KOPT-K1 (cell line): ENCODE results near the gene EBI3.
A peak's percentile ranks its signal among the peaks of the same experiment; 100 is the strongest.

Experiments
- H3K27ac ChIP-seq: fragments of 200-600 bp; sonication (generic); 2 replicates; pipeline ENCODE4 v1.5.1; 2016; ENCODE audit warnings: antibody characterized with exemption, mild to moderate bottlenecking, low read depth, low read length; ENCODE audit not compliant: poor library complexity, severe bottlenecking
- H3K36me3 ChIP-seq: fragments of 200-600 bp; sonication (generic); 2 replicates; pipeline ENCODE4 v1.5.1; 2017; ENCODE audit warnings: antibody characterized with exemption, mild to moderate bottlenecking, low read length, moderate library complexity; ENCODE audit not compliant: insufficient read depth
- H3K9me3 ChIP-seq: fragments of 200-600 bp; sonication (generic); 2 replicates; pipeline ENCODE4 v1.5.1; 2017; ENCODE audit warnings: antibody characterized with exemption, low read length, mild to moderate bottlenecking; ENCODE audit not compliant: insufficient read depth, poor library complexity, severe bottlenecking

Gene EBI3

GRCh38 chr19:4238831-4239230 is 9.5 kb downstream of the EBI3 start:
- H3K9me3 ChIP-seq: peaks cover 10% of the 10 kb centered on the region
- H3K36me3 ChIP-seq: no peaks in the 10 kb centered on the region
- no peak overlapping the region for H3K27ac ChIP-seq

DNA sequence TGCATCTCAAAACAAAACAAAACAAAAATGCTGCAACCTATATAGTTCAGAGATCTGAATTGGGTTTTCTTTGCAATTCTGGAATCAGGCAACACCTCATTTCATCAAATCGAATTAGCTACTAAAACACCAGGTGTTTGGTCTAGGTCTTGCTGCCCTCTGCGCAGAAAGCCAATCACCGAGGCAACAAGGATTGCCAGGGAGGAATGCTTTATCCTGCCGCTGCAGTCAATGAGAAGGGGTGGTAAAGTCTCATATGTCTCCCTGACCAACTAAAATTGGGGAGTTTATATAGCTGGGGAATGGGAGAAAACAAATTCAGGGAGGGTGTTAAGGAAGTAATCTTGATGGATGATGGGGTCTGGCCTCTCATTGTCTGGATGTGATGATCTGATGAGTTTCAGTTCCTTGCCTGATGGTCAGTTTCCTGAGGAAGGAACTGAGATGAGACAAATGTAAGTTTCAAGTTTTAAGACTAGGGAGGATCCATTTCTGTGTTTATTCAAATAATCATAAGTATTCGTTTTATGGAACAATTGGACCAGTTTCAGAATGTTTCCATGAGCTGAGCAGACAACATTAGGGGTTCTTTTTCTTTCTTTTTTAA is 12.6 kb downstream of the EBI3 start:
- Histone ChIP-seq H3K36me3 (no peaks in the 10 kb centered on the region), H3K27ac (no peak overlapping the region), H3K9me3 (peaks cover 10% of the 10 kb centered on the region)

GRCh38 chr19:4245938-4246337 is 16.6 kb downstream of the EBI3 start:
- H3K36me3 ChIP-seq: peaks cover 24% of the 10 kb centered on the region
- peak overlapping the region; percentile 90 for H3K27ac ChIP-seq
- peaks cover 10% of the 10 kb centered on the region for H3K9me3 ChIP-seq

DNA sequence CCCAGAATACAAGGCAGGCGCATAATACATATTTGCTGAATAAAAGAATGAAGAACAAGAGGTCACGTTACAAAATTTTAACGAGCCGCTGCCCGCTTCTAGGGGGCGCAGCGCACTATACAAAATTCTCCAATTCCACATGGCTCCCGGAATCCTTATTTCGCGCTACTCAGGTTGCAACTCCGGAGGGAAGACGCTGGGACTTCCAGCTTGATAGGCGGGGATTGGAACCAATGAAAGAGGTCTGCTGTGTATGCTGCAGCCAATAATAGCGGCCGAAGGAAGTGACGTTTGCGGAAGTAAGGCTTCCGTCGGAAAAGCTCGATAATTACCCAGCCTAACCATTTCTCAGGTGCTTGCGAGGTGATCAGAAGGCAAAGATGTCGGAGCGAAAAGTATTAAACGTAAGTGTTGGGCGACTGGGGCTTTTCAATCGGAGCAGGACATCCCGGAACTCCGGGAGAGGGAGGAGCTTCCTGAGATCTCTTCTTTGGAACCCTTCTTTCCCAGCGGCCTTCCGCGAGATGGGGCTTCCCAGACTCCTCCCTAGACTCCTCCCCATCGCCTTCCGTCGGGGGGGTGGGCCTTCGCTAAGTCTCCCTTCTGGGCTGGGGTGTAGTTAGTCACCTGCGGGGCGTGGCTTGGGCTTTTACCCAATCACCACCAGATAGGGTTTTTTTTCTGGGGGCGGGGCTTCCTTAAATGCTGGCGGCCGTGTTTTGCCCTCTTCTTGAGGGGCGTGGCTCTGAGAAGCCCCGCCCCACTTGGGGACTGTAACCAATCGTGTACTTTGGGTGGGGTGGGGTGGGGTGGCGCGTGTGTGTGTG is 17.7 kb downstream of the EBI3 start, which contains the start of gene YJU2:
Gene YJU2 (plus strand): TSS at position 314 of the 827 bp plus-strand sequence. CDS start 67 bp downstream, at position 381.
- Histone ChIP-seq H3K36me3 (peaks cover 34% of the 10 kb centered on the region), H3K27ac (peak within 1 kb of the TSS; percentile 90), H3K9me3 (peaks cover 3% of the 10 kb centered on the region)

DNA sequence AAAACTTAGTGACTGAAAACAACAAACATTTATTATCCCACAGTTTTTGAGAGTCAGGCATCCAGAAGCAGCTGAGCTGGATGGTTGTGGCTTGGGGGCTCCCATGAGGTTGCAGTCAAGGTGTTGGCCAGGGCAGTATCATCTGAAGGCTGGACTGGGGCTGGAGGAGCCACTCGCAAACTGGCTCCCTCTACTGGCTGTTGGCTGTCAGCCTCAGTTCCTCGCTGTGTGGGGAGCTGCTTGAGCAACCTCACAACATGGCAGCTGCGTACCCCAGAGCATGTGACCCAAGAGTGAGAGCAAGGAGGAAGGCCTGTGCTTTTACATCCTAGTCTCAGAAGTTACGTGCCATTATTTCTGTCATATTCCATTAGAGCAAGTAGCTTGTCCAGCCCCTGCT is 27.2 kb downstream of the EBI3 start:
- no peak overlapping the region for H3K27ac ChIP-seq
- H3K9me3 ChIP-seq: peaks cover 17% of the 10 kb centered on the region
- peaks cover 86% of the 10 kb centered on the region for H3K36me3 ChIP-seq

DNA sequence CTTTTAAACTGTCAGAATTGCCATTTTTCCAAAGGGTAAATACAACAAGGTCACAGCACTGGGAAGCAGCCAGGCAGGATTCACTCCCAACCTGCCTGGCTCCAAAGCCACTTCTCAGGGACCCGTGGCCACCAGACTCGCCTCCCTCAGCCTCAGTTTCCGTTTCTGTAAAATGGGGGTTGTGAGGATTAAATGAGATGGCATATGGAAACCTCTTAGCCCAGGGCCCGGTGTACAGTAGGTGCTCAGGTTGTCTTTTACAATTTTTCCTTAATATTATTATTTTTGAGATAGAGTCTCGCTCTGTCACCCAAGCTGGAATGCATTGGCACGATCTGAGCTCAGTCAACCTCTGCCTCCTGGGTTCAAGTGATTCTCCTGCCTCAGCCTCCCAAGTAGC is 27.7 kb downstream of the EBI3 start:
- H3K36me3 ChIP-seq: peaks cover 86% of the 10 kb centered on the region
- no peak overlapping the region for H3K27ac ChIP-seq
- peaks cover 17% of the 10 kb centered on the region for H3K9me3 ChIP-seq

DNA sequence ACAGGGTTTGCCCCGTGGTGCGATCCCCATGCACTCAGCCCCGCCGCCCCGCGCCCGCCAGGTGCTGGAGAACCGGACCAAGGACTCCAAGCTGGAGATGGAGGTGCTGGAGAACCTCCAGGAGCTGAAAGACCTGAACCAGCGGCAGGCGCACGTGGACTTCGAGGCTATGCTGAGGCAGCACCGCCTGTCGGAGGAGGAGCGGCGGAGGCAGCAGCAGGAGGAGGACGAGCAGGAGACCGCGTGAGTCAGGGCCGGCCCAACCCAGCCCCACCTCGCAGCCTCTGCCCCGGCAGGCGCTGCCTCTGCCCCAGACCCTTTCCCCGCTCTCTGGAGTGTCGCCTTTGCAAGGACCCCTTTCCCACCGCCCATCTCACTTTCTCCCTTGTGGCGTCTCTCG is 28.9 kb downstream of the EBI3 start:
- peaks cover 13% of the 10 kb centered on the region for H3K9me3 ChIP-seq
- no peak overlapping the region for H3K27ac ChIP-seq
- peaks cover 89% of the 10 kb centered on the region for H3K36me3 ChIP-seq

DNA sequence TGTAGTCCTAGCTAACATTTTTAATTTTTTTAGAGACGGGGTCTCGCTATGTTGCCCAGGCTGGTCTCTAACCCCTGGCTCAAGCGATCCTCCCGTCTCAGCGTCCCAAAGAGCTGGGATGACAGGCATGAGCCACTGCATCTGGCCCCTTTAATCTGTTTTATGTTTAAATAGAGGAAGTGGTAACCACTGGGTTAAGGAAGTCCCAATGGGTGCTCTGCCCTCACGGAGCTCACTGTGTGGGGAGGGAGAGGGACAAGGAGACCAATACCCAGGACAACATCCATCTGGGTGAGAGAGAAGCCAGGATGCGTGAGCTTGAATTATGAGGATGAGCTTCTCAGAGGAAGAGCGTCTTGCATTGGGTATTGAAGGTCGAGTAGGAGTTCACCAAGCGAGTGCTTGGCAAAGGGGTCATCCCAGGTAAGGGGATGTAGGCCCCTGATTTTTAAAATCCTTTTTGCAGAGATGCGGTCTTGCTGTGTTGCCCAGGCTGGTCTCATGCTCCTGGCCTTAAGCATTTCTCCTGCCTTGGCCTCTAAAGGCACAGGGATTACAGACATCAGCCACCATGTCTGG is 31.4 kb downstream of the EBI3 start:
- peaks cover 88% of the 10 kb centered on the region for H3K36me3 ChIP-seq
- no peaks in the 10 kb centered on the region for H3K9me3 ChIP-seq
- H3K27ac ChIP-seq: no peak overlapping the region

DNA sequence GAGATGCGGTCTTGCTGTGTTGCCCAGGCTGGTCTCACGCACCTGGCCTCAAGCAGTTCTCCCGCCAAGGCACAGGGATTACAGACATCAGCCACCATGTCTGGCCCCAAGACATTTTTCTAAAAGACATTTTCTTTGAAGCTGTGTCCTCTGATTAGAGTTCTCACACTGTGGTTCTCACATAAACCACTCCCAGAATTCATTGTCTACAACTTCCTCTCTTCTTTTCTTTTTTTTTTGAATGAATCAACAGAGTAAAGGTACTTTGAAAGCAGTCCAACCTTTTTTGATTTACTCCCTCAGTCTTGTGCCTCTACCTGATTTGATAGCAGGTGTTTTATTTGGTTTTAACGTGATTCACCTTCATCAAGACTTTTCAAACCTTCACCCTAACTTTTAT is 35.5 kb downstream of the EBI3 start:
- H3K9me3 ChIP-seq: no peaks in the 10 kb centered on the region
- H3K36me3 ChIP-seq: peaks cover 89% of the 10 kb centered on the region
- H3K27ac ChIP-seq: peak overlapping the region; percentile 25

GRCh38 chr19:4266253-4267000 is 37.1 kb downstream of the EBI3 start:
- Histone ChIP-seq H3K27ac (no peak overlapping the region), H3K9me3 (no peaks in the 10 kb centered on the region), H3K36me3 (peaks cover 84% of the 10 kb centered on the region)

- Histone ChIP-seq H3K36me3 (peaks cover 80% of the 10 kb centered on the region), H3K9me3 (no peaks in the 10 kb centered on the region), H3K27ac (no peak overlapping the region)
These were observed 38.0 kb downstream of the EBI3 start for GRCh38 chr19:4267101-4267900.

GRCh38 chr19:4267901-4268815 is 38.8 kb downstream of the EBI3 start:
- Histone ChIP-seq H3K36me3 (peaks cover 71% of the 10 kb centered on the region), H3K27ac (no peak overlapping the region), H3K9me3 (no peaks in the 10 kb centered on the region)

GRCh38 chr19:4268816-4269430 is 39.6 kb downstream of the EBI3 start:
- peaks cover 63% of the 10 kb centered on the region for H3K36me3 ChIP-seq
- no peaks in the 10 kb centered on the region for H3K9me3 ChIP-seq
- no peak overlapping the region for H3K27ac ChIP-seq
